Measurements from ENCODE around the gene SLC7A4.
"Not testable (repeated sequence)": the region's sequence is repeated elsewhere in the genome, so short reads cannot be mapped to it uniquely, and the experiment has no call there.

Gene SLC7A4, protein sequence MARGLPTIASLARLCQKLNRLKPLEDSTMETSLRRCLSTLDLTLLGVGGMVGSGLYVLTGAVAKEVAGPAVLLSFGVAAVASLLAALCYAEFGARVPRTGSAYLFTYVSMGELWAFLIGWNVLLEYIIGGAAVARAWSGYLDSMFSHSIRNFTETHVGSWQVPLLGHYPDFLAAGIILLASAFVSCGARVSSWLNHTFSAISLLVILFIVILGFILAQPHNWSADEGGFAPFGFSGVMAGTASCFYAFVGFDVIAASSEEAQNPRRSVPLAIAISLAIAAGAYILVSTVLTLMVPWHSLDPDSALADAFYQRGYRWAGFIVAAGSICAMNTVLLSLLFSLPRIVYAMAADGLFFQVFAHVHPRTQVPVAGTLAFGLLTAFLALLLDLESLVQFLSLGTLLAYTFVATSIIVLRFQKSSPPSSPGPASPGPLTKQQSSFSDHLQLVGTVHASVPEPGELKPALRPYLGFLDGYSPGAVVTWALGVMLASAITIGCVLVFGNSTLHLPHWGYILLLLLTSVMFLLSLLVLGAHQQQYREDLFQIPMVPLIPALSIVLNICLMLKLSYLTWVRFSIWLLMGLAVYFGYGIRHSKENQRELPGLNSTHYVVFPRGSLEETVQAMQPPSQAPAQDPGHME

DNA sequence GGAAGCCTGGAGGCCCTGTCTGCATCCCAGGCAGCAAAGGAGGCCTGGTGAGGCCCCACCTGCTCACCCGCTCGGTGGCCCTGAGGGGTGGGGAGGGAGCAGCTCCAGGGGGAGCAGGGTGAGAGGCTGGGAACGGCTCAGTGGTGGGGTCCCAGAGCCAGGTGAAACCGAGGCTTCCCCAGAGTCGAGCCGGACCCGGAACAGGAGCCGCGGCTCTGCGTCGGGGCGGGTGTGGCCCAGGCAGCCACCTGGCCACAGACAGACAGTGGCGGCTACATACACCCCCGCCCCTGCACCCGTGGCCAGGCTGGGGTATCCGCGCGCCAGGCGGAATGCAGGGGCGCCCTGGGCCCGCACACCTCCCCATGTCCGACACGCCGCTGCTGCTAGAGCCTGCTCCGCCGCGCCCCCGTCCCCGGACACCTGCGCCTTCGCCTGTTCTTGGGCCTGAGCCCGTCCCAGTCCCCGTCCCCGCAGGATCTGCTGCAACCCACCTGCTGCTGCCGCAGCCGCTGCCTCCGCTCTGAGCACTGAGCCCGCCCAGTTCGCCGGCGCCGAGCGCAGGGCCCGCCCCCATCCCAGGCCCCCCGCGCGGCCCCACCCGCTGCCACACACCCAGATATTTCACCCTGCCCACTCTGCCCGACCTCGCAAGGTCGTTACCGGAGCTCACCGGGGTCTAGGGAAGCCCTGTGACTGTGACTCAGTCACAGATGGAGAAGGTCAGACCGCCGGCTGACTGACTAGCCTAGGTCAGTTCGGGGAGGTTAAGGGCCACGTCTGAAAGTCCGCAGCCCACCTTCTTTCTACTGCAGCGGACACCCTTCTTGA is at the start of gene SLC7A4:
SLC7A4 (minus strand) TSS at position 525 of the 831 bp plus-strand sequence. CDS start 749 bp downstream, outside the sequence.
- DNase-seq = no peak

DNA sequence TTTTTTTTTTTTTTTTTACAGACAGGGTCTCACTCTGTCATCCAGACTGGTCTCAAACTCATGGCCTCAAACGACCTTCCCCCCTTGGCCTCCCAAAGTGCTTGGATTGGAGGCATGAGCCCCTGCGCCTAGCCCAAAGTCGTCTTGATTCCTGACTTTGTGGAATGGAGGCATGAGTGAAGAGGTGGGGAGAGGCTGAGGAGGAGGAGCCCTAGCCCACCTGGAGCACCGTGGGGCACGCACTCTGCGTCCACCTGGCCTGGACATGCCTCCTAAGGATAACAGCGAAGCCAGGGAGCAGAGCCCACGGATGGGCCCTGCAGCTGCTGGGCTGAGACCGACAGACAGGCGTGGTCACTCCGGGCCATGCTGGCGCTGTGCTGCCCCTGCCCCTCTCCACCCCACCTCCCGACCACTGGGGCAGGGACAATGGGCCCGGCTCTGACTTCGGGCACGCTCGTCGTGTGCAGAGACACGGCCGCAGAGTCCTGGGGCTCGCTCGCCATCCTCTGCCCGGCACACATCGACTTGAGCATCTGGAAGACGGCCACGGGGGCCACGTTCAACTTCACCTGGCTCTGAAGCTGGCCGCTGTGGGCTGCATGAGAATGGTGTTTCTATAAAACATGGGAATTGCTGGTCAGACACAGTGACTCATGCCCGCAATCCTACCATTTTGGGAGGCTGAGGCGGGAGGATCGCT is 48.2 kb upstream of the SLC7A4 start:
- no peak for DNase-seq

GRCh38 chr22:21079493-21079892 is 47.1 kb upstream of the SLC7A4 start:
- no peak for DNase-seq

- DNase-seq = no peak
These were observed 46.6 kb upstream of the SLC7A4 start for GRCh38 chr22:21078916-21079315.

GRCh38 chr22:21077884-21078508 is 45.6 kb upstream of the SLC7A4 start:
- DNase-seq = no peak

DNA sequence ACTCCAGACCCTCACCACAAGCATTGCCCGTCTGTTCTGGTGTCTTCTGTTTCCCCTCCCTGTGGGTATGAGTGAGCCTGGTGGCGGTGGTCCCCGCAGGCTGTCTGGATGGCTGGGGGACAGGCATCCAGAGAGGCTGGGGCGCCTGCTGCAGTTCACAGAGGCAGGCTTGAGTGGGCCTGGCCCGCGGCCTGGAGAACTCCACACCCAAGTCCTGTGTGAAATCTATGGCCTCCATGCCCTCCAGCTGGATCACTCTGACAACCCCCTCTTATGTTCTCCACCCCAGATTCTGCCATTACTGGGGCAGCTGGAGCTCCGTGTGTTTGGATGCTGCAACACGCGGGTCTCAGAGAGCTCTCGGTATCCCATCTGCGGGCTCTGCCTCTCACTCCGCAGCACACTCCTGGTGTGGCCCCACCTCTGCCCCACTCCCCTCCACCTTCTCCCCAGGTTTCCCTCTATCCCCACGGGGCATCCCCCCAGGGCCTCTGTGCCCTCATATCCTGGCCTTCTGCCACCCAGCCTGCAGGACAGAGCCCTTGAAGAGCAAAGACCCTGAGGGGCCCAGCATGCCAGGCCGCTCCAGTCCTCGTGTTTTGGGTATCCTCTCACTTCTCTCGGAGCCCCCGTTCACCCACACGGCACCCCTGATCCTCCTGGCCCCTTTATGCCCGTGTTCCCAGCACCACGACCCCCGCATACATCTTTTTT is 44.7 kb upstream of the SLC7A4 start:
- DNase-seq = no peak

GRCh38 chr22:21075516-21076138 is 43.3 kb upstream of the SLC7A4 start:
- DNase-seq = no peak

DNA sequence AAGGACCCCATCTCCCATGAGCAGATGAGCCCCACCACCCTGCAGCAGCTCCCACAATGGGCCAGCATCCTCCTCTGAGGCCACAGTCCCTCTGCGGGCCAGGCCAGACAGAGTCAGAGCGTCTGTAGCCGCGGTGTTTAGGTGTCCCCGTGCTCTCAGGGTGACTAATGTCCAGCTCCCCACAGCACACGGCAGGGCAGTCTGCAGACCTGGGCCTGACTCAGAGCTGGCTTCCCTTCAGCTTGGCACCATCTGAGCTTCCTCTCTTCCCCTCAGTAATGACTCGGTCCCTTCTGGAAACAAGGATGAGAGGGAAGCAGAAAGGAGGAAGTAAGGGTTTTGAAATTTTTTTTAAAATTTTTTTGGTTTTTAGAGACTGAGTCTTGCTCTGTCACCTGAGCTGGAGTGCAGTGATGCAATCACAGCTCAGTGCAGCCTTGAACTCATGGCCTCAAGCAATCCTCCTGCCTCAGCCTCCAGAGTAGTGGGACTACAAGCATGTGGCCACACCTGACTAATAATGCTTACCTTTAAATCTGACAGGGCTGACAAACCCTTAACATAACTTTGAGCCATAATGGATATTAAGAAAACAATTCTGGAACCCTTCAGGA is 41.8 kb upstream of the SLC7A4 start:
- DNase-seq = no peak

DNA sequence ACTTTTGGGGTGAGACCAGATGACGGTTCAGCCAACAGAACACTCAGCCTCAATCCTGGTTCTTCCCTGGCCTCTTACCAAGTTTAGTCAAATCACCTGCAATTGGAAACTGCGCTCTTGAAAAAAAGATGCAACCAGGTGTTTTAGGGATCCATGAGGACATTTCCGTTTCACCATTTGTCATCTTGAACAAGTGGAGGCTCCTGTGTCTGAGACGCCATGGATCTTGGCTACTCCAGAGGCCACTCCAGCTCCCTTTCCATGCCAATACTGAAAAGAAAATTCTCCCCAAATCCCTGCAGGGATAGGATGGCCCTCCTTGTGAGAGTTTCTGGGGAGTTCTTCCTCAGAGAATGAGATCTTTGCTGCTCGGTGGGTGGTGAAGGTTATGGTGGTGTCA is 41.1 kb upstream of the SLC7A4 start:
- DNase-seq = no peak

- DNase-seq = no peak
These were observed 40.7 kb upstream of the SLC7A4 start for GRCh38 chr22:21073023-21073422.

- DNase-seq = not testable (repeated sequence)
These were observed 39.4 kb upstream of the SLC7A4 start for GRCh38 chr22:21071796-21072195.

DNA sequence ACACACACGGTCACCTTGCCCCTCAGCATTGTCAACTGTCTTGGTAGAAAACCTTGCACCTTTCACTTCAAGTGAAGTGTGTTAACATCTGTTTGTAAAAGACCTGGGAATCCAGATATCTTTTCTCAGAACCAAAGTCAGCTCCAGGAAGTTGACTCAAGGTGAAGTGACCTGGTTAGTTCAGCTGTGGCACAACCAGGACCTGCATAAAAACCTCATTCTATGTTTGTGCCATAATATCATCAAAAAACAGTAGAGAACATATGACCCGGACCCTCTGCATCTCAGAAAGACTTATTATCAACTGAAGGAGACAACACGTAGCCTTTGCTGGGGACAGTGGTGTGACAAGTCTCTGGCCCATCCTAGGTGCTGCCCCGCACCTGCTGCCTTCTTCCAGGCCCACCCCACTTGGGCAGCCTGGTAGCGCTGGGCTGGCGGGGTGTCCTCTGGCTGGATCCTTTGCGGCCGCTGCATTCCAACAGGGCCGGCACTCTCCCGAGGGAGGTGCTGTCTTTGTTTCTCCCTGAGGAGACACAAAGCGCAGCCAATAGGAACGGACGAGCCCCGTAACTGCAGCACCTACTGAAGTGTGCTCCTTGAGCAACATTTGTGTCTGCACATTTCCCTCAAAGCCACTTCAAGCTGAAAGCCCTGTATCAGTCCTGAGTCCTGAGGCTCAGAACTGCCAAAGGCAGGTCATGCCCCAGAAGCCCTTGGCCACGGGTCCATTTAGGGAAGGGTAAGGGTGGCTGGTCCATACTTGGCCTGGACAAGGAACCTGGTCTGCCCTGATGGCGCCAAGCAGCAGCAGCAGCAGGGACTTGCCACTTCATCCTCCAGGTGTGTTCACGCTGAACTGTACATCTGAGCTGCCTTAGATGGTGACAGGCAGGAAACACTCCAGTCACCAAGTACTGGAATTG is 38.6 kb upstream of the SLC7A4 start:
- DNase-seq = no peak

DNA sequence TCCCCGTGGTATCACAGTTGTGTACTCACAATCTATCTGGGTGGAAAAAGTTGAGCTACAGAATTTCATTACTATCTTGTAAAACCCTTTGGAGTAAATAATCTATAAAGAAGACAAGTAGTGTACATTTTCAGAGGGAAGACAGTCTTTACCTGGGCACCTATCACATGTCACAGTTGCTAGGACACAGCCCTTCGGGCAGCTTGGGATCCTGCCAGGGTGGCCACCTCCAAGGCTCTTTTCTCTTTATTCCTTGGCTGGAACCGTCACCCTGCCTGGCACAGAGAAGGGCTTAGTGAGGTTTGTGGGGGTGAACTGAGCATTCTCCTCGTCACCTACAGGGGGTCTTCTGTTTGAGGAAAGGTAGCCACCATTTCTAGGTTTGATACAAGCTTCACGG is 37.0 kb upstream of the SLC7A4 start:
- DNase-seq = no peak

DNA sequence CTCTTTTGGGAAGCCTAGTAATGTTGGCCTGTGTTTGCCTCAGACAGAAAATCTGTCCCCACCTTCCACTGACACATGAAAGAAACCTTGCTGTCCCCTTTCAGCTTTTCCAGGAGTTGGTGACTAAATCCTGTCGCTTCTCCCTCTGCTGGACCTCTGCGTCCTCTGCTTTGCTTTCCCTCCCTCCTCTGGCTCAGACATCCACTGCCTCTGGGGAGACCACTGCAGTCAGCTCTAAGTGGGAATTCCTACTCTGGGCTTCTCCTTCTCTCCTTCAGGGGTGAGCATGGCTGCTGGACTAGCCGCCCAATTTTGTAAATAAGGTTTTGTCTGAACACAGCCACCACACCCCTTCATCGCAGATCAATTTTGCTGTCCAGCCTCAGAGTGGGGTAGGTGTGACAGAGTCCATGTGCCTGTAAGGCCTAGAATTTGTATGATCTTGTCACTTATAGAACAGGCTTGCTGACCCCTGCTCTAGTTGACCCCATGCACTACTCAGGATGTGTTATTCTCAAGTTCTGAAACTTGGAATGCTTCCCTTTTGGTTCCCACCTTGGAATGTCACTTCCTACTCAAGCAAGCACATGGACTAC is 36.4 kb upstream of the SLC7A4 start:
- DNase-seq = no peak

GRCh38 chr22:21067901-21068680 is 35.7 kb upstream of the SLC7A4 start:
- no peak for DNase-seq

- DNase-seq = no peak
These were observed 34.9 kb upstream of the SLC7A4 start for GRCh38 chr22:21067075-21067900.

All from right forelimb (tissue), 1 donor.